Smooth muscle cell (in vitro differentiated cells): ENCODE results near the gene GRM4. TPM values are rescaled to one million over a fixed set of nuclear protein-coding genes. Genes with fewer than 3 reads are reported as not detected.

Source experiments
- DNase-seq: peaks from one replicate; lab custom pipeline; 2025; ENCODE audit not compliant: unreplicated experiment; lab: John Stamatoyannopoulos, UW
- H2AFZ ChIP-seq: fragments of 200-600 bp; sonication (generic); 2 replicates; pipeline ENCODE4 v1.6.0; 2016; ENCODE audit warnings: antibody characterized with exemption, low read depth, mild to moderate bottlenecking
- H3F3A ChIP-seq: fragments of 200-600 bp; sonication (generic); 2 replicates; pipeline ENCODE4 v1.6.0; 2017; ENCODE audit warnings: antibody characterized with exemption, low read depth
- H3K27ac ChIP-seq: fragments of 200-600 bp; sonication (generic); 2 replicates; pipeline ENCODE4 v1.5.1; 2016; ENCODE audit warnings: low read depth, mild to moderate bottlenecking
- H3K27me3 ChIP-seq: fragments of 200-600 bp; sonication (generic); 2 replicates; pipeline ENCODE4 v1.6.1; 2016; ENCODE audit warnings: low read depth, mild to moderate bottlenecking
- H3K36me3 ChIP-seq: fragments of 200-600 bp; sonication (generic); 2 replicates; pipeline ENCODE4 v1.5.1; 2016; ENCODE audit warnings: low read depth
- H3K4me1 ChIP-seq: fragments of 200-600 bp; sonication (generic); 2 replicates; pipeline ENCODE4 v1.5.1; 2016; ENCODE audit warnings: low read depth
- H3K4me2 ChIP-seq: fragments of 200-600 bp; sonication (generic); 2 replicates; pipeline ENCODE4 v1.6.0; 2016; ENCODE audit warnings: mild to moderate bottlenecking
- H3K4me3 ChIP-seq: fragments of 200-600 bp; sonication (generic); 2 replicates; pipeline ENCODE4 v1.5.1; 2016; ENCODE audit warnings: mild to moderate bottlenecking
- H3K79me2 ChIP-seq: fragments of 200-600 bp; sonication (generic); 2 replicates; pipeline ENCODE4 v1.6.0; 2016; ENCODE audit warnings: low read depth, mild to moderate bottlenecking
- H3K9ac ChIP-seq: fragments of 200-600 bp; sonication (generic); 2 replicates; pipeline ENCODE4 v1.6.0; 2016; ENCODE audit warnings: low read depth
- H3K9me3 ChIP-seq: fragments of 200-600 bp; sonication (generic); replicated peaks from 2 replicates; pipeline ENCODE4 v1.5.1; 2016; ENCODE audit warnings: low read depth
- H4K20me1 ChIP-seq: fragments of 200-600 bp; sonication (generic); 2 replicates; pipeline ENCODE4 v1.6.0; 2016; ENCODE audit warnings: low read depth
- CTCF ChIP-seq: fragments of 200-600 bp; sonication (generic); IDR thresholded peaks from 2 replicates; pipeline ENCODE4 v1.5.1; 2017; ENCODE audit warnings: borderline replicate concordance, mild to moderate bottlenecking, antibody characterized with exemption; ENCODE audit not compliant: insufficient read depth, poor library complexity, severe bottlenecking
- WGBS: methylation state at CpG from one replicate; pipeline ENCODE4 v1.1.7; 2016; ENCODE audit warnings: low lambda C conversion rate; 5-methylcytosine and 5-hydroxymethylcytosine counted together
- polyA plus RNA-seq: library from polyadenylated mRNA; unstranded; fragments of >200 nt; fragmentation: Nextera tagmentation; extraction: Ambion mirVana; gene quantifications from 2 replicates; pipeline ENCODE4 v1.2.1, GENCODE V29; 2016
- total RNA-seq: library from RNA; depleted of rRNA; stranded (reverse); fragments of >200 nt; gene quantifications from 2 replicates; pipeline ENCODE4 v1.2.3, GENCODE V29; 2014

The GRM4 gene
- total and polyA plus RNA-seq, 2 experiments from 2014 or later, result 0.21 TPM; not detected in 1

- Histone ChIP-seq H3K4me2 (no peak overlapping the region), H3K36me3 (no peaks in the 10 kb centered on the region), H3K4me1 (no peaks in the 10 kb centered on the region), H3K9ac (no peak overlapping the region), H3K79me2 (no peaks in the 10 kb centered on the region), H3K27me3 (peaks cover 7% of the 10 kb centered on the region), H2AFZ (no peak overlapping the region), H3K27ac (no peak overlapping the region), H3F3A (no peaks in the 10 kb centered on the region), H4K20me1 (no peaks in the 10 kb centered on the region), H3K9me3 (no peaks in the 10 kb centered on the region), H3K4me3 (no peak overlapping the region)
- no peak for DNase-seq
- 82% methylated on average over 7 of the region's 8 CpGs for WGBS
- TF ChIP-seq CTCF, result no peak
These were observed 47.6 kb downstream of the GRM4 start for GRCh38 chr6:34098045-34098936.

GRCh38 chr6:34096814-34097213, 49.1 kb downstream of the GRM4 start:
- Histone ChIP-seq H3F3A (no peaks in the 10 kb centered on the region), H3K4me1 (no peaks in the 10 kb centered on the region), H2AFZ (no peak overlapping the region), H3K4me2 (no peak overlapping the region), H3K27me3 (peaks cover 7% of the 10 kb centered on the region), H3K4me3 (no peak overlapping the region), H3K9ac (no peak overlapping the region), H4K20me1 (no peaks in the 10 kb centered on the region), H3K27ac (no peak overlapping the region), H3K79me2 (no peaks in the 10 kb centered on the region), H3K9me3 (no peaks in the 10 kb centered on the region), H3K36me3 (no peaks in the 10 kb centered on the region)
- no peak for DNase-seq
- no peak for TF ChIP-seq CTCF
- 79% methylated on average over 8 of the region's 8 CpGs for WGBS

- Histone ChIP-seq H3K79me2 (no peaks in the 10 kb centered on the region), H3K9ac (no peak overlapping the region), H3K4me2 (no peak overlapping the region), H2AFZ (no peak overlapping the region), H3K27me3 (peaks cover 7% of the 10 kb centered on the region), H3K4me1 (no peaks in the 10 kb centered on the region), H3K36me3 (no peaks in the 10 kb centered on the region), H3K9me3 (no peaks in the 10 kb centered on the region), H3F3A (no peaks in the 10 kb centered on the region), H4K20me1 (no peaks in the 10 kb centered on the region), H3K27ac (no peak overlapping the region), H3K4me3 (no peak overlapping the region)
- DNase-seq, result no peak
- TF ChIP-seq CTCF, result no peak
- WGBS, result 78% methylated on average over 5 of the region's 5 CpGs
These were observed 49.7 kb downstream of the GRM4 start for GRCh38 chr6:34096193-34096592.

GRCh38 chr6:34095741-34096140, 50.1 kb downstream of the GRM4 start:
- Histone ChIP-seq H3K79me2 (no peaks in the 10 kb centered on the region), H3K27ac (no peak overlapping the region), H3K36me3 (no peaks in the 10 kb centered on the region), H3F3A (no peaks in the 10 kb centered on the region), H3K9ac (no peak overlapping the region), H3K27me3 (peaks cover 7% of the 10 kb centered on the region), H3K9me3 (no peaks in the 10 kb centered on the region), H4K20me1 (no peaks in the 10 kb centered on the region), H2AFZ (no peak overlapping the region), H3K4me3 (no peak overlapping the region), H3K4me1 (no peaks in the 10 kb centered on the region), H3K4me2 (no peak overlapping the region)
- DNase-seq, result no peak
- WGBS, result 83% methylated on average over 10 of the region's 10 CpGs
- TF ChIP-seq CTCF, result no peak
